Keratinocyte (primary cell): ENCODE data around the gene RRAD. TPM values are rescaled to one million over a fixed set of nuclear protein-coding genes. Genes with fewer than 3 reads are reported as not detected.

ENCODE experiments used
- DNase-seq: peaks from one replicate; pipeline ENCODE4 v3.0.0-alpha.2; 2011; ENCODE audit warnings: low read depth, missing footprints, low spot score
- FAIRE-seq: peaks from 2 replicates; lab custom pipeline; 2011; peaks lifted over from hg19 to GRCh38; lab: Jason Lieb, UNC
- H2AFZ ChIP-seq: 2 replicates; pipeline ENCODE4 v1.6.0; 2012; ENCODE audit warnings: low read length, control low read depth, inconsistent platforms; ENCODE audit not compliant: control insufficient read depth
- H3K27ac ChIP-seq: 2 replicates; pipeline ENCODE4 v1.5.1; 2011; ENCODE audit warnings: low read length; ENCODE audit not compliant: control insufficient read depth, insufficient read depth
- H3K27me3 ChIP-seq: 3 replicates; pipeline ENCODE4 v1.6.0; 2011; ENCODE audit warnings: low read length; ENCODE audit not compliant: control insufficient read depth, insufficient read depth; ENCODE audit errors: extremely low read depth
- H3K36me3 ChIP-seq, 2 experiments: 2 replicates in 1 of 2; 3 replicates in 1 of 2; pipeline ENCODE4 v1.5.1; 2011; ENCODE audit warnings: low read length in 2 of 2, mild to moderate bottlenecking in 1 of 2; ENCODE audit not compliant: control insufficient read depth in 2 of 2, insufficient read depth in 2 of 2; ENCODE audit errors: extremely low read depth in 1 of 2
- H3K4me1 ChIP-seq: 3 replicates; pipeline ENCODE4 v1.5.1; 2011; ENCODE audit warnings: low read length; ENCODE audit not compliant: control insufficient read depth, insufficient read depth; ENCODE audit errors: extremely low read depth
- H3K4me2 ChIP-seq: 3 replicates; pipeline ENCODE4 v1.6.0; 2011; ENCODE audit warnings: low read depth, low read length; ENCODE audit not compliant: control insufficient read depth, insufficient read depth; ENCODE audit errors: extremely low read depth
- H3K4me3 ChIP-seq, 3 experiments: fragments of 200-600 bp in 1 of 3; sonication (generic) in 1 of 3; 2 replicates in 2 of 3; 3 replicates in 1 of 3; pipeline ENCODE4 v1.5.1; 2011 to 2016; ENCODE audit warnings: low read length in 3 of 3, mild to moderate bottlenecking in 3 of 3, control low read depth in 2 of 3, inconsistent platforms in 1 of 3, low read depth in 1 of 3, mixed read lengths in 1 of 3, mixed run types in 1 of 3, moderate library complexity in 1 of 3; ENCODE audit not compliant: control insufficient read depth in 2 of 3, insufficient read depth in 2 of 3; ENCODE audit errors: extremely low read depth in 1 of 3
- H3K79me2 ChIP-seq: 2 replicates; pipeline ENCODE4 v1.6.0; 2012; ENCODE audit warnings: low read length; ENCODE audit not compliant: control insufficient read depth, insufficient read depth
- H3K9ac ChIP-seq: 3 replicates; pipeline ENCODE4 v1.6.0; 2011; ENCODE audit warnings: low read length; ENCODE audit not compliant: control insufficient read depth, insufficient read depth; ENCODE audit errors: extremely low read depth
- H3K9me1 ChIP-seq: 3 replicates; pipeline ENCODE4 v1.6.0; 2011; ENCODE audit warnings: low read length; ENCODE audit not compliant: control insufficient read depth, insufficient read depth; ENCODE audit errors: extremely low read depth
- H3K9me3 ChIP-seq: 2 replicates; pipeline ENCODE4 v1.5.1; 2012; ENCODE audit warnings: low read depth, low read length; ENCODE audit not compliant: control insufficient read depth
- H4K20me1 ChIP-seq: 3 replicates; pipeline ENCODE4 v1.6.0; 2011; ENCODE audit warnings: low read length; ENCODE audit not compliant: control insufficient read depth, insufficient read depth; ENCODE audit errors: extremely low read depth
- EZH2 ChIP-seq: IDR thresholded peaks from one replicate; pipeline ENCODE4 v1.6.1; 2012; ENCODE audit warnings: inconsistent platforms, mild to moderate bottlenecking, low read length, moderate library complexity
- dilution Hi-C: fragments of 300-500 bp; cut with MboI; formaldehyde crosslinking; loops from one replicate; pipeline ENCODE4 v1.7.0; 2020; ENCODE audit warnings: low sequenced_read_pairs; ENCODE audit not compliant: extremely low pct_ligation_motif_present
- polyA plus RNA-seq, 5 experiments: library from polyadenylated mRNA; depleted of rRNA in 3 of 5; stranded (reverse) in 3 of 5; stranded (forward) in 1 of 5; unstranded in 1 of 5; fragments of >200 nt; gene quantifications; 1 replicate in 1 of 5; 2 replicates in 3 of 5; 3 replicates in 1 of 5; pipeline versions ENCODE4 v1.2.1 to v1.2.3, GENCODE V29; 2011 to 2012; ENCODE audit warnings: missing spikeins in 2 of 5, low read depth in 1 of 5, low replicate concordance in 1 of 5
- TF ChIP-seq, protein P1 (sequence below), 3 experiments: IDR thresholded peaks in 1 of 3; conservative IDR thresholded peaks in 1 of 3; optimal IDR thresholded peaks in 1 of 3; 2 replicates in 2 of 3; 3 replicates in 1 of 3; pipeline versions ENCODE3 to v1.5.1; 2011; ENCODE audit warnings: low read length in 3 of 3, mild to moderate bottlenecking in 3 of 3, moderate library complexity in 2 of 3, control low read depth in 1 of 3, inconsistent platforms in 1 of 3; ENCODE audit not compliant: insufficient read depth in 2 of 3; ENCODE audit errors: extremely low read depth in 1 of 3

The RRAD gene
- polyA plus RNA-seq, 1 donor (not counting 4 experiments of a cell fraction or from before 2014, with no cell fraction given): 2.7 TPM

DNA sequence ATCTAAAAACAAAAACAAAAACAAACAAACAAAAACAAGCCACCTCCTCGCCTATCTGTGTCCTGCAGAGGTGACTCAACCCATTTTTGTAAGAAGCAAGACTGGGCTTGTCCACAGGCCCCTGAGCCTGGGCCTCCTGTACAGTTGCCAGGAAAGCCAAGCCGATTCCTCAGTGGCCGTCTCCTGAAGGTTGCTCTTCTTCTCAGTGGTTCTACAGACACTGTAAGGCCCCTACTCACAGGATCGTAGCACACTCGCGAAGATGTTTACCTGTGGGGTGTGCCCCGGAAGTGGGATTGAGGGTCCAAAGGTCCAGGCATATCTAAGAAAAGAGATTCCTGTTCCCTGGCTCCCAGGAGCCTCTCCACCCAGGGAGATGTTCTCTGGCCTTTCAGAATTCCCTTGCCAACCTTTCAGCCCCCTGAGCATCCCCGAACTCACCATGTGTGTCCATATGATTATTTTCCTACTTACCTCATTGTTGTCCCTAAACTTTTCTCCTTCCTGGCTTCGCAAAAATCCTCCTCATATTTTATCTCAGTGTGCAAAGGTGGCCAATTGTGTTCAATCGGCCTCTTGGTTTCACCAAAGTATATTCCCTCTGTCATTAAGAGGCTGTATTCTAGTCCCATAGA is 28.2 kb upstream of the RRAD start:
- H3K4me2 ChIP-seq: no peak overlapping the region
- no peak for TF ChIP-seq EZH2
- H3K4me1 ChIP-seq: peaks cover 16% of the 10 kb centered on the region
- H3K27me3 ChIP-seq: no peaks in the 10 kb centered on the region
- H4K20me1 ChIP-seq: no peaks in the 10 kb centered on the region
- DNase-seq (no peak), FAIRE-seq (no peak)
- H3K36me3 ChIP-seq: no peaks in the 10 kb centered on the region
- H3K27ac ChIP-seq: no peak overlapping the region
- H3K9ac ChIP-seq: no peak overlapping the region
- peak overlapping the region; percentile 26 for H2AFZ ChIP-seq
- no peaks in the 10 kb centered on the region for H3K9me1 ChIP-seq
- no peaks in the 10 kb centered on the region for H3K9me3 ChIP-seq
- H3K79me2 ChIP-seq: no peaks in the 10 kb centered on the region
- dilution Hi-C loops: no loop called here
- no peak overlapping the region for H3K4me3 ChIP-seq

DNA sequence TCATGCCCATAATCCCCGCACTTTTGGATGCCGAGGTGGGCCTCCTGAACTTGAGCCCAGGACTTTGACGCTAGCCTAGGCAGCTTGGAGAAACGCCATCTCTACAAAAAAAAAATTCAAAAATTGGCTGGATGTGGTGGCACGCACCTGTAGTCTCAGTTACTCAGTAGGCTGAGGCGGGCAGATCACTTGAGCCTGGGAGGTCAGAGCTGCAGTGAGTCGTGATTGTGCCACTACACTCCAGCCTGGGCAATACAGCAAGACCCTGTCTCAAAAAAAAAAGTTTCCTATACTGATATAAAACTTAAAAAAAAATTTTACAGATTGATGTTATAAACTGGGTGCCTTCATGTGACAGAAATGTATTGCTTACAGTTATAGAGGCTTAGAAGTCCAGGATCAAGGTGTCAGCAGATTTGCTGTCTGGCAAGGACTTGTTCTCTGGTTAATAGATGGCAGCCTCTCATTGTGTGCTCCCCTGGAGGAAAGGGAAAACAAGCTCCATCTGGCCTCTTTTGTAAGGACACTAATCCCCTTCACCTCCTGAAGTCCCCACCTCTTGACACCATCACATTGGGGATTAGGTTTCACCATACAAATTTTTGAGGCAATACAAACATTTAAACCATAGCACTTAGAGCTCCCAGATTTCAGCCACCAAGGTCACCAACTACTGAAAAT is 27.2 kb upstream of the RRAD start:
- Histone ChIP-seq H4K20me1 (no peaks in the 10 kb centered on the region), H3K79me2 (no peaks in the 10 kb centered on the region), H2AFZ (no peak overlapping the region), H3K9me1 (no peaks in the 10 kb centered on the region), H3K9ac (no peak overlapping the region), H3K9me3 (no peaks in the 10 kb centered on the region), H3K27me3 (no peaks in the 10 kb centered on the region), H3K36me3 (no peaks in the 10 kb centered on the region), H3K4me1 (peaks cover 19% of the 10 kb centered on the region), H3K4me3 (no peak overlapping the region), H3K4me2 (no peak overlapping the region), H3K27ac (no peak overlapping the region)
- dilution Hi-C loops: no loop called here
- no peak for FAIRE-seq
- no peak for DNase-seq
- no peak for TF ChIP-seq EZH2
- TF ChIP-seq, protein P1, sequence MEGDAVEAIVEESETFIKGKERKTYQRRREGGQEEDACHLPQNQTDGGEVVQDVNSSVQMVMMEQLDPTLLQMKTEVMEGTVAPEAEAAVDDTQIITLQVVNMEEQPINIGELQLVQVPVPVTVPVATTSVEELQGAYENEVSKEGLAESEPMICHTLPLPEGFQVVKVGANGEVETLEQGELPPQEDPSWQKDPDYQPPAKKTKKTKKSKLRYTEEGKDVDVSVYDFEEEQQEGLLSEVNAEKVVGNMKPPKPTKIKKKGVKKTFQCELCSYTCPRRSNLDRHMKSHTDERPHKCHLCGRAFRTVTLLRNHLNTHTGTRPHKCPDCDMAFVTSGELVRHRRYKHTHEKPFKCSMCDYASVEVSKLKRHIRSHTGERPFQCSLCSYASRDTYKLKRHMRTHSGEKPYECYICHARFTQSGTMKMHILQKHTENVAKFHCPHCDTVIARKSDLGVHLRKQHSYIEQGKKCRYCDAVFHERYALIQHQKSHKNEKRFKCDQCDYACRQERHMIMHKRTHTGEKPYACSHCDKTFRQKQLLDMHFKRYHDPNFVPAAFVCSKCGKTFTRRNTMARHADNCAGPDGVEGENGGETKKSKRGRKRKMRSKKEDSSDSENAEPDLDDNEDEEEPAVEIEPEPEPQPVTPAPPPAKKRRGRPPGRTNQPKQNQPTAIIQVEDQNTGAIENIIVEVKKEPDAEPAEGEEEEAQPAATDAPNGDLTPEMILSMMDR (optimal IDR thresholded peaks at IDR 0.05 in 1 of 3, IDR thresholded peaks at IDR 0.05 in 1 of 3, conservative IDR thresholded peaks at IDR 0.05 in 1 of 3; ENCODE audit: extremely low read depth in 1 of 3, insufficient read depth in 2 of 3, low read length in 3 of 3): no peak
